Hematopoietic multipotent progenitor cell treated with erythropoietin and hydrocortisone succinate and interleukin-3 and kit ligand, for 8 days (in vitro differentiated cells): ENCODE data around the gene C6orf62.
"Not testable (repeated sequence)": the region's sequence is repeated elsewhere in the genome, so short reads cannot be mapped to it uniquely, and the experiment has no call there.

Experiments
- DNase-seq: peaks from one replicate; pipeline ENCODE4 v3.0.0-alpha.2; 2015

C6orf62 gene

DNA sequence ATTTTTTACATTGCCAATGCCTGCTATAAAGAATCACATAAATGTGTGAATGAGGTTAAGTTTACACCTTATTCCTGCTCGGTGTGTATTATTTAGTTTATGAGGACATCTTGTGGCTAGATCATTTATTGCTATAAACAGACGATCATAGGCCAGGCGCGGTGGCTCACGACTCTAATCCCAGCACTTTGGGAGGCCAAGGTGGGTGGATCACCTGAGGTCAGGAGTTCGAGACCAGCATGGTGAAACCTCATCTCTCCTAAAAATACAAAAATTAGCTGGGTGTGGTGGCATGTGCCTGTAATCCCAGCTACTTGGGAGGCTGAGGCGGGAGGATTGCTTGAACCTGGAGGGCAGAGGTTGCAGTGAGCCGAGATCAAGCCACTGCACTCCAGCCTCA, 23.3 kb downstream of the C6orf62 start:
- DNase-seq = peak; percentile 68

GRCh38 chr6:24694198-24694597, 24.8 kb downstream of the C6orf62 start:
- DNase-seq = no peak

GRCh38 chr6:24692848-24693592, 25.9 kb downstream of the C6orf62 start:
- no peak for DNase-seq

GRCh38 chr6:24692415-24692814, 26.5 kb downstream of the C6orf62 start:
- no peak for DNase-seq

DNA sequence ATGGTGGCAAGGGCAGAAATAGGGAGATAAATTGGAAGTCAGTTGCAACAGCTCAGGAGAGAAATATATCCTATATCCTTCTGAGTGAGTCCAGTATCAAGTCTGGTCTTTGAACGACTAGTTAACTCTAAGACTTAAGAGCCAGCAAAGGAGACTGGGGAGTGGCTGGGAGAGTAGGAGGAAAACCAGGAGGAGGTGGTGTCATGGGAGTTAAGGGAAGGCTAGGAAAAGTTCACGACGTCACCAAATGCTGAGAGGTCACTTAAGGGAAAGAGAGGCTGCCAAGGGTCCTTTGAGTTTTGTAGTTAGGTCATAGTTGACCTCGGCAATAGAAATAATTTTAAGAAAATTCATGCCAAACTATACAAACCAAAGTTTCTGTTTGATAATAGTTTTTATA, 27.0 kb downstream of the C6orf62 start:
- no peak for DNase-seq

DNA sequence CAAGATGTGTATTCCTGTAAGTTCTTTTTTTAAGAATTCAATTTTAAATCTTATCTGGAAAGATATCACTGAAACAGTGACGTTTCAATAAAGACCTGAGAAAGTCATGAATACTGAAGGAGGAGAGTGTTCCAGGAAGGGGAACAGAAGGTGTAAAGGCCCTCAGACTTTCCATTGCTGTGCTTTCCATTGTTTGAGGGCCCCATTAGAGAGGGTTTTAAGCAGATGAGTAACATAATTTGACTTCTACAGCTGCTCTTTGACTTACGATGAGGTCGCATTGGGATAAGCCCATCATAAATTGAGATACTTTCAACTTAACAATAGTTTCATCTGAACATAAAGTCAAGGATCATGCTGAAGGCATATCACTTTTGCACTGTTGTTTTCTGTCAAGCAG, 27.4 kb downstream of the C6orf62 start:
- DNase-seq = no peak

DNA sequence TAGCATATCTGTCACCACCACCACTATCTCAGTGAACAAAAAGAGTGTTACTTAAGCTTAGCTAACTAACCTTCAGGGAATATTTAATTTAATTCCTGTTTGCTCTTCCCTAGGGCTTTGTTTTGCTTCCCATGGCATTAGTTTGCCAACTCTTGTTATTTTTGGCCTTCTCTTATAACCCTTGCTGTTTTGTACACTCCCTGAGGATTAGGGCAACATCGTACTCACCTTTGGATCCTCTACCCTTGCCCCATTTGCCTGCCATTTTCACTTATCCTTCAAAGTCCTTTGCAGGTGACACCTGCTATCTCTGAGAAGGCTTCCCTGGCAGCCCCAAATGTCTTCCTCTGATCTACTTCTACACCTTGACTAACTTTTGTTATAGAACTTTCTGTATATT, 28.4 kb downstream of the C6orf62 start:
- DNase-seq = no peak

- no peak for DNase-seq
Observed at GRCh38 chr6:24689964-24690363, 29.0 kb downstream of the C6orf62 start.

GRCh38 chr6:24686946-24687345, 32.0 kb downstream of the C6orf62 start:
- no peak for DNase-seq

- DNase-seq = no peak
Observed at GRCh38 chr6:24686408-24686807, 32.5 kb downstream of the C6orf62 start.

DNA sequence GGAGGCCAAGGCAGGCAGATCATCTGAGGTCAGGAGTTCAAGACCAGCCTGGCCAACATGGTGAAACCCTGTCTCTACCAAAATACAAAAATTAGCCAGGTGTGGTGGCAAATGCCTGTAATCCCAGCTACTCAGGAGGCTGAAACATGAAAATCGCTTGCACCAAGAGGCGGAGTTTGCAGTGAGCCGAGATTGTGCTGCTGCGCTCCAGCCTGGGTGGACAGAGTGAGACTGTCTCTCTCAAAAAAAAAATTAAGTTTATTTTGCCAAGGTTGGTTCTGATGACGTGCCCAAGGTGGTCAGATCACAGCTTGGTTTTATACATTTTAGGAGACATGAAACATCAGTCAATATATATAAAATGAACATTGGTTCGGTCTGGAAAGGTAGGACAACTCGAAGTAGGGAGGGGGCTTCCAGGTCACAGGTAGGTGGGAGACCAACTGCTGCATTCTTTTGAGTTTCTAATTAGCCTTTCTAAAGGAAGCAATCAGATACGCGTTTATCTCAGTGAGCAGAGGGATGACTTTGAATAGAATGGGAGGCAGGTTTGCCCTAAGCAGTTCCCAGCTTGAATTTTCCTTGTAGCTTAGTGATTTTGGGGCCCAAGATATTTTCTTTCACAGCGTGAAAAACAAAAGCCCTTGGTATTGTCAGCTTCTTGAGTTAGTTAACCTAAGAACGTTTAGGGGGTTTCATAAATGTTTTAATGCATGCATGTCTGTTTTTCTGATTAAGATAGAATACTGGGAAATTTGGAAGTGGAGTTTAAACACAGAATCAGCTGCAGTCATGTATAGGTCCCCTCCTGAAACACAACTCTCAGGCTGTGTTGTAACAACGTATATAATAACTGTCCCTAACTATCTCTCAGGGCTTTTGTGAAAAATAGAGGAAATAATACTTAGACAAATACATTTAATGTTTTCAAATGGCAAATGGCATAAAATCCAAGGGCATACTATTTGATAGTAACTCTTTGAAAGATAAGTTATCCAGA, 35.4 kb downstream of the C6orf62 start:
- no peak for DNase-seq

DNA sequence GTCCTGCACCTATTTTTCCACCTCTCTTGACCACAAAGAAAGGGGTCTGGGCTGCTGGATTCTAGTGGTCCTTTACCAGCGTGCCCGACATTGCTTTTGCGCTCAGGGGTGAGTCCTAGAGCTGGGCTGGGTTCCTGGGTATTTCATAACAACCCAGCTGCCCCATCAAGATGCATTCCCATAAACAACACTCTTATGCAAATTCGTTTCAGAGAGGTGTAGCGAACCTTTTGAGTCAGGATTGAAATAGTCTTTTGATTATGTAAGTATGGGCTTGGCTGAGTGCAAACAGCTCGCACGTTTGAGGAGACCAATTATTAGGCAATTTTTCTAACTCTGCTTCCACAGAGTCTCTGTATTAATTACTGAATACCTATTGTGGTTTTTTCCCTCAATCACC, 38.4 kb downstream of the C6orf62 start:
- no peak for DNase-seq

- not testable (repeated sequence) for DNase-seq
Observed at GRCh38 chr6:24678792-24679352, 40.1 kb downstream of the C6orf62 start.

DNA sequence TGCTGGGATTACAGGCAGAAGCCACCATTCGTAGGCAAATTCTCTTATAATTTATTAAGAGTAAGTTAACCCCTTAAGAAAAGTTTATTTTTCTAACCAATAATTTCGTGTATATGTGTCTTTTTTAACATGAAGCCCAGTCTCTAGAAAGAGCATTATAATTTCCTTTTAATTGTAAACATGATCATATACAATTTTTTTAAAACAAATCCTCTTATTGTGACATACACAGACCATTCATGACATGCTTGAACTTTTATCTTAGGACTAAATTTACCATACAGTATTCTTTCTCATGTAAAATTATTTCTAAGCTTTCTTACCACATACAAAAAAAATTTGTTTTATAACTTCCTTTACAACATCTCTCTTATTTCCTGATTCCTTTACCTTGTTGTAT, 45.3 kb downstream of the C6orf62 start:
- no peak for DNase-seq

DNA sequence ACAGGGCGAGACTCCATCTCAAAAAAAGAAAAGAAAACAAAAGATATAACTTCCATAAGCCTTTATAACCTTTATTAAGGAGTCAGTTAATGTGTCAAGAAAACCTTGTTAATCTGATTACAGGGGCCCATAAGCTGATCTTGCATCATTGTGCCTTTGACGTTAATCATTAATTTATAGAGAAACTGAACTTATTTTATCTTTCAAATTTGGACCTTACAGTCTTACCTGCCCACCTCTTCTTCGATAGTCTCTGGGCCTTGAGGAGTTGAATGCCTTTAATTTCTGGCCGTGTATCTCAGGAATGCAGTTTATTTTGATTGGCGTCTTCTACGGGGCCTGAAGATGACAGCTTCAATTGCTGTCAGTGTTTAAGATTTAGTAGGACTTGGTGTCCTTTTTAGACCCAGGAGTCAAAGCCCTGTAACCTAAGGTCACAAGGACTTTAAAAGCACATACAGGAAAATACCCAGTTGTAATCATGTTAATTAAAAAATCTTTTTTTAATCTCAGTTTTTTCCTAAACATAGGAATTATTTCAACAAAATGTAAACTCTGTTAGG, 46.3 kb downstream of the C6orf62 start:
- DNase-seq = no peak

DNA sequence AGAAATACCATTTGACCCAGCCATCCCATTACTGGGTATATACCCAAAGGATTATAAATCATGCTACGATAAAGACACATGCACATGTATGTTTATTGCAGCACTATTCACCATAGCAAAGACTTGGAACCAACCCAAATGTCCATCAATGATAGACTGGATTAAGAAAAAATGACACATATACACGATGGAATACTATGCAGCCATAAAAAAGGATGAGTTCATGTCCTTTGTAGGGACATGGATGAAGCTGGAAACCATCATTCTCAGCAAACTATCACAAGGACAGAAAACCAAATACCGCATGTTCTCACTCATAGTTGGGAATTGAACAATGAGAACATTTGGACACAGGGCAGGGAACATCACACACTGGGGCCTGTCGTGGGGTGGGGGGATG, 47.9 kb downstream of the C6orf62 start:
- not testable (repeated sequence) for DNase-seq

- not testable (repeated sequence) for DNase-seq
Observed at GRCh38 chr6:24670492-24670891, 48.5 kb downstream of the C6orf62 start.

GRCh38 chr6:24668997-24669361, 50.0 kb downstream of the C6orf62 start:
- DNase-seq = no peak

DNA sequence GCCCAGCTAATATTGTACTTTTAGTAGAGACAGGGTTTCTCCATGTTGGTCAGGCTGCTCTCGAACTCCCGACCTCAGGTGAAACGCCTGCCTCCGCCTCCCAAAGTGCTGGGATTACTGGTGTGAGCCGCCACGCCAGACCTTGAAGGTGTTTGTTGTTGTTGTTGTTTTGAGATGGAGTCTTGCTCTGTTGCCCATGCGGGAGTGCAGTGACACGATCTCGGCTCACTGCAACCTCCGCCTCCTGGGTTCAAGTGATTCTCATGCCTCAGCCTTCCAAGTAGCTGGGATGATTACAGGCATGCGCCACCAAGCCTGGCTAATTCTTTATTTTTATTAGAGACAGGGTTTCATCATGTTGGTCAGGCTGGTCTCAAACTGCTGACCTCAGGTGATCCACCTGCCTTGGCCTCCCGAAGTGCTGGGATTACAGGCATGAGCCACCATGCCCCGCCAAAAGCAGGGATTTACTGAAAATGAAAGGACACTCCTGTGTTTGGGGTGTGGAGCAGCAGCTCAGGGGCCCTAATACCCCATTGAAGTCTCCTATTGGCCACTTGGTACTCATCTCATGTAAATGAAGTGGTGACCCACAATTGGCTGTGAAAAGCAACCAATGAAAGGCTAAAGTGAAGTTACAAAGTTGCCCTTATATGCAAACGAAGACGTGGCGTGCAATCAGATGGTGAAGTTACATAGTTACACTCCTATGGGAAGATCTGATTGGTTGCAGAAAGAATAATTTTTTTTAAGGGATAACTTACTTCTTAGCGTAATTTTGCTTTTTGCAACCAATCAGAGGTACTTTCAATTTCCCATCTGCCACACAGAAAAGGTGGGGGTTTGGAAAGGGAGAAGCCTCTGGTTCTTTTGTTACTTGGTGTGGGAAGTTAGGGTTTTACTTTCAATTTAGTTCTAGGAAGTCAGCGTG, 50.6 kb downstream of the C6orf62 start:
- peak; percentile 32 for DNase-seq

DNA sequence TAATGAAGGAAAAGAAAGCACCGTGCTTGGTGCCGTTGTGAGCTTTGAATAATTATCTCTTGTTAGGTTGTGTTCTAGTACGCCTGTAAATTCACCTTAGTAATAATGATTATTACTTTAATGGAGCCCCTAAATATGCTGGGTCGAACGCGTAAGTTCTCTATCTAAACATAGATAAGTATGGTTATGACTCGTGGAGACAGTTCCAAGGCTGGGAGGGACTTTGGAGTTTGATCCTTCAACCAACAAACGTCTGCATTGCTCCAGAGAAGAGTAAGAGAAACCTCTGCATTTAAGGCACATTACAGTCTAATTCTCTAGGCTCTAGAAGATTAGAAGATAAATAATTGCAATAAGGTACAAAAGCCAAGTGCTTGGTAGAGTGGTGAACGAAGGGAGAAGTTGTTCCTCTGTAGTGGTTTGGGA, 51.6 kb downstream of the C6orf62 start:
- DNase-seq = peak; percentile 62

- DNase-seq = peak; percentile 97
Observed at GRCh38 chr6:24666641-24667377, 52.1 kb downstream of the C6orf62 start, which contains the start of the genes ACOT13 and TDP2. Gene ACOT13 (plus strand): TSS chr6:24667077. CDS start chr6:24667264, 187 bp downstream. Gene TDP2 (minus strand): TSS chr6:24666899. CDS start chr6:24666862, 37 bp downstream.
